Panc1 (cell line): ENCODE measurements around the gene PCNX2. TPM values are rescaled to one million over a fixed set of nuclear protein-coding genes. Genes with fewer than 3 reads are reported as not detected.

Source experiments
- ATAC-seq: fragments of 200-7000 bp; cut with Tn5 transposase; 2 replicates; pipeline ENCODE4 v1.9.1; 2020; ENCODE audit warnings: mild to moderate bottlenecking, moderate library complexity
- BruUV-seq: library from RNA; stranded (reverse); fragments of 400-500 nt; replicated peaks from 2 replicates; lab custom pipeline; 2021; lab: Mats Ljungman, UMichigan
- CTCF ChIA-PET: fragments of 300-600 bp; sonication (Branson Sonifier 250); formaldehyde crosslinking; loops from one replicate; lab custom pipeline; 2022; ENCODE audit warnings: antibody characterized with exemption; lab: Charles Lee
- POLR2A ChIA-PET: fragments of 300-600 bp; sonication (Branson Sonifier 250); formaldehyde crosslinking; loops from one replicate; lab custom pipeline; 2022; ENCODE audit warnings: antibody characterized with exemption; lab: Charles Lee
- DNase-seq: peaks from one replicate; pipeline ENCODE4 v3.0.0-alpha.2; 2010; ENCODE audit warnings: low read depth, low spot score
- H3K27ac ChIP-seq: 2 replicates; pipeline ENCODE4 v1.5.1; 2011; ENCODE audit warnings: mild to moderate bottlenecking, low read length, inconsistent platforms
- H3K27me3 ChIP-seq: fragments of 200-500 bp; sonication (Bioruptor generic); 2 replicates; pipeline ENCODE4 v1.6.0; 2014; ENCODE audit warnings: low read length, inconsistent platforms; ENCODE audit not compliant: control insufficient read depth, insufficient read depth
- H3K36me3 ChIP-seq: fragments of 200-500 bp; sonication (Bioruptor generic); 2 replicates; pipeline ENCODE4 v1.5.1; 2014; ENCODE audit warnings: inconsistent platforms, mild to moderate bottlenecking, low read length, moderate library complexity; ENCODE audit not compliant: control insufficient read depth, insufficient read depth
- H3K4me1 ChIP-seq: 2 replicates; pipeline ENCODE4 v1.5.1; 2011; ENCODE audit warnings: inconsistent platforms, mild to moderate bottlenecking, low read length, moderate library complexity; ENCODE audit not compliant: control insufficient read depth, insufficient read depth
- H3K4me3 ChIP-seq, 2 experiments: 2 replicates each; pipeline ENCODE4 v1.5.1; 2011 to 2012; ENCODE audit warnings: low read depth in 2 of 2, low read length in 2 of 2, mild to moderate bottlenecking in 2 of 2, inconsistent platforms in 1 of 2, moderate library complexity in 1 of 2
- H3K9me3 ChIP-seq: fragments of 200-500 bp; sonication (Bioruptor generic); 2 replicates; pipeline ENCODE4 v1.5.1; 2014; ENCODE audit warnings: low read depth, mild to moderate bottlenecking, inconsistent platforms, low read length, moderate library complexity; ENCODE audit not compliant: control insufficient read depth, insufficient read depth
- POLR2AphosphoS5 ChIP-seq: IDR thresholded peaks from 2 replicates; pipeline ENCODE4 v1.6.1; 2012; ENCODE audit warnings: mild to moderate bottlenecking, low read depth, low read length, moderate library complexity
- SIN3A ChIP-seq: IDR thresholded peaks from 2 replicates; pipeline ENCODE4 v1.6.1; 2012; ENCODE audit warnings: low read depth, mild to moderate bottlenecking, low read length, moderate library complexity, borderline replicate concordance; ENCODE audit not compliant: insufficient read depth
- TCF7L2 ChIP-seq: IDR thresholded peaks from 2 replicates; pipeline ENCODE4 v1.6.1; 2011; ENCODE audit warnings: mild to moderate bottlenecking, low read depth, low read length, inconsistent platforms
- in situ Hi-C: cut with HindIII; loops from 2 replicates; pipeline ENCODE4 v1.10.0; 2016; ENCODE audit warnings: low sequenced_read_pairs, low pct_unique_long_range_greater_than_20kb
- intact Hi-C: fragments of 100-400 bp; cut with micrococcal nuclease; formaldehyde crosslinking; loops from one replicate; pipeline ENCODE4 v1.10.0; 2022; ENCODE audit not compliant: unreplicated experiment
- total RNA-seq: library from RNA; stranded (reverse); gene quantifications from one replicate; pipeline ENCODE4 v1.2.1, GENCODE V29; 2021; ENCODE audit not compliant: unreplicated experiment
- TF ChIP-seq, protein P1 (sequence below), 2 experiments: IDR thresholded peaks; 2 replicates each; pipeline ENCODE4 v1.6.1; 2011 to 2012; ENCODE audit warnings: low read depth in 2 of 2, control low read depth in 1 of 2, low read length in 1 of 2, mild to moderate bottlenecking in 1 of 2, moderate library complexity in 1 of 2; ENCODE audit not compliant: insufficient read depth in 1 of 2
- TF ChIP-seq, protein P2 (sequence below): fragments of 450-650 bp; IDR thresholded peaks from 2 replicates; pipeline ENCODE4 v1.5.1; 2017; ENCODE audit warnings: mild to moderate bottlenecking

The PCNX2 gene
- total RNA-seq, 1 experiment from 2014 or later: 2.6 TPM

DNA sequence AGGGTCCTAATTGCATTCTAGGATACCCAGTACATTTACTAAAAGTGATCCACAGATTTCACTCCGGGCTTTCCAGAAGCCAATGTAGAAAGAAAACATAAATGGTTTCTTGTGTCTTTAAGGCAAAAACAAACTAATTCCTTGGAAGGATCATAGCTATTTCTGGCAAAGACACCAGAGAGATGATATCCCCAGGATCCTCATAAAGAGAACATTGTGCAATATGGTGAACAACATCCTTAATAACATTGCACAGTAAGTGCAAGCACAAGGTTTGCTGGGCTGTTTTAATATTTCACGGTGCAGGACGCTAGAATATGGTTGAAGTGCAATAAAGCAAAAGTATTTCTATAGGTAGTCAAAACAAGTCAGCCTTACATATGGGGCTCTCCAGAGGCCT lies 262.2 kb downstream of the PCNX2 start:
- H3K4me3 ChIP-seq: no peak overlapping the region
- POLR2A ChIA-PET: no interaction called here

DNA sequence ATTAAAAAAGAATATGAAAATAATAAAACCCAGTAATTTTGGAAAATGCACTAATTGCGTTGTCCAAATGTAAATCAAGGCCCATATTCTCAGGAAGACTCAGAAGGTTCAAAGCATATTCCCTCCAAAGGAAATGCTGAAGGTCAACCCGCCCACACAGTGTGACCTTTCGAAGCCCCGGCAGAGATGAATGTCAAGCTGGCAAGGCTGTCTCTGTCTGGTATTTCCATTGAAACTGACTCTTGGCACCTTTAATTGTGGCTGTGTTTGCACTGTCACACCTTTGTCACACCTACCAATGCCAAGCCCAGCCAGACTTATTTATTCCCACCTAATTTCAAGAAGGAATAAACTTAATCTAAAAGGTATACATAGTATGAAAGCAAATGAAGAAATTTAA lies 262.6 kb downstream of the PCNX2 start:
- Histone ChIP-seq H3K27ac (no peak overlapping the region), H3K27me3 (peaks cover 2% of the 10 kb centered on the region; the same call in 1 of the 2 replicates), H3K36me3 (no peaks in the 10 kb centered on the region), H3K4me3 (no peak overlapping the region), H3K9me3 (no peaks in the 10 kb centered on the region), H3K4me1 (no peaks in the 10 kb centered on the region)
- ChIA-PET CTCF (no interaction called here), POLR2A (no interaction called here)
- intact Hi-C loops (no loop called here), in situ Hi-C loops (no loop called here)
- TF ChIP-seq TCF7L2: no peak
- ATAC-seq (no peak), DNase-seq (no peak)
- BruUV-seq: no TSS peak

More for the DNA sequence above, 262.2 kb downstream of the PCNX2 start:
- ATAC-seq: no peak
- Histone ChIP-seq H3K4me1 (no peaks in the 10 kb centered on the region), H3K36me3 (no peaks in the 10 kb centered on the region), H3K27ac (no peak overlapping the region), H3K27me3 (no peaks in the 10 kb centered on the region), H3K9me3 (no peaks in the 10 kb centered on the region)
- no peak for TF ChIP-seq POLR2AphosphoS5
- TF ChIP-seq SIN3A: no peak
- TF ChIP-seq, protein P1, sequence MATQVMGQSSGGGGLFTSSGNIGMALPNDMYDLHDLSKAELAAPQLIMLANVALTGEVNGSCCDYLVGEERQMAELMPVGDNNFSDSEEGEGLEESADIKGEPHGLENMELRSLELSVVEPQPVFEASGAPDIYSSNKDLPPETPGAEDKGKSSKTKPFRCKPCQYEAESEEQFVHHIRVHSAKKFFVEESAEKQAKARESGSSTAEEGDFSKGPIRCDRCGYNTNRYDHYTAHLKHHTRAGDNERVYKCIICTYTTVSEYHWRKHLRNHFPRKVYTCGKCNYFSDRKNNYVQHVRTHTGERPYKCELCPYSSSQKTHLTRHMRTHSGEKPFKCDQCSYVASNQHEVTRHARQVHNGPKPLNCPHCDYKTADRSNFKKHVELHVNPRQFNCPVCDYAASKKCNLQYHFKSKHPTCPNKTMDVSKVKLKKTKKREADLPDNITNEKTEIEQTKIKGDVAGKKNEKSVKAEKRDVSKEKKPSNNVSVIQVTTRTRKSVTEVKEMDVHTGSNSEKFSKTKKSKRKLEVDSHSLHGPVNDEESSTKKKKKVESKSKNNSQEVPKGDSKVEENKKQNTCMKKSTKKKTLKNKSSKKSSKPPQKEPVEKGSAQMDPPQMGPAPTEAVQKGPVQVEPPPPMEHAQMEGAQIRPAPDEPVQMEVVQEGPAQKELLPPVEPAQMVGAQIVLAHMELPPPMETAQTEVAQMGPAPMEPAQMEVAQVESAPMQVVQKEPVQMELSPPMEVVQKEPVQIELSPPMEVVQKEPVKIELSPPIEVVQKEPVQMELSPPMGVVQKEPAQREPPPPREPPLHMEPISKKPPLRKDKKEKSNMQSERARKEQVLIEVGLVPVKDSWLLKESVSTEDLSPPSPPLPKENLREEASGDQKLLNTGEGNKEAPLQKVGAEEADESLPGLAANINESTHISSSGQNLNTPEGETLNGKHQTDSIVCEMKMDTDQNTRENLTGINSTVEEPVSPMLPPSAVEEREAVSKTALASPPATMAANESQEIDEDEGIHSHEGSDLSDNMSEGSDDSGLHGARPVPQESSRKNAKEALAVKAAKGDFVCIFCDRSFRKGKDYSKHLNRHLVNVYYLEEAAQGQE (IDR thresholded peaks at IDR 0.05; ENCODE audit: insufficient read depth in 1 of 2, low read depth in 2 of 2, low read length in 1 of 2): no peak
- TF ChIP-seq, protein P2, sequence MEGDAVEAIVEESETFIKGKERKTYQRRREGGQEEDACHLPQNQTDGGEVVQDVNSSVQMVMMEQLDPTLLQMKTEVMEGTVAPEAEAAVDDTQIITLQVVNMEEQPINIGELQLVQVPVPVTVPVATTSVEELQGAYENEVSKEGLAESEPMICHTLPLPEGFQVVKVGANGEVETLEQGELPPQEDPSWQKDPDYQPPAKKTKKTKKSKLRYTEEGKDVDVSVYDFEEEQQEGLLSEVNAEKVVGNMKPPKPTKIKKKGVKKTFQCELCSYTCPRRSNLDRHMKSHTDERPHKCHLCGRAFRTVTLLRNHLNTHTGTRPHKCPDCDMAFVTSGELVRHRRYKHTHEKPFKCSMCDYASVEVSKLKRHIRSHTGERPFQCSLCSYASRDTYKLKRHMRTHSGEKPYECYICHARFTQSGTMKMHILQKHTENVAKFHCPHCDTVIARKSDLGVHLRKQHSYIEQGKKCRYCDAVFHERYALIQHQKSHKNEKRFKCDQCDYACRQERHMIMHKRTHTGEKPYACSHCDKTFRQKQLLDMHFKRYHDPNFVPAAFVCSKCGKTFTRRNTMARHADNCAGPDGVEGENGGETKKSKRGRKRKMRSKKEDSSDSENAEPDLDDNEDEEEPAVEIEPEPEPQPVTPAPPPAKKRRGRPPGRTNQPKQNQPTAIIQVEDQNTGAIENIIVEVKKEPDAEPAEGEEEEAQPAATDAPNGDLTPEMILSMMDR: no peak
- TF ChIP-seq TCF7L2: no peak
- intact Hi-C loops (no loop called here), in situ Hi-C loops (no loop called here)
- no TSS peak for BruUV-seq
- CTCF ChIA-PET: no interaction called here
- no peak for DNase-seq

DNA sequence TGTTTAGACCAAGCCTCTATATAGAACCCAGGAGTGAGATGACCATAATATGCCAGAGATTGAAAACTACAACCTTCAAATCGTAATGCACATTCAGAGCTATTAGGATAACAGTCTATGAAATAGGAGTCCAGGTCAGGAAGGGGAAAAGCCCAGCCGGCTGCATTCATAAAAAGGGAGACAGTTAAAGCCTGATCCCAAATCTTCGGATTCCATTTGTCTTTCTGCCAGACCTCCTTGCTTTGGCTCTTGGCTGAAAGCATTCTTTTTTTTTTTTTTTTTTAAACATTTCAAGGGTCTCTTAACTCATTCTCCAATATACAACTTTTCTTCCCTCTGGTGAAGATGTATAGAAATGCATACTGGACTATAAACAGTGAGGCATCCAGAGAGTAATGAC lies 264.0 kb downstream of the PCNX2 start:
- Histone ChIP-seq H3K36me3 (no peaks in the 10 kb centered on the region), H3K9me3 (no peaks in the 10 kb centered on the region), H3K27ac (no peak overlapping the region), H3K27me3 (peaks cover 3% of the 10 kb centered on the region; the same call in 1 of the 2 replicates), H3K4me1 (no peaks in the 10 kb centered on the region), H3K4me3 (no peak overlapping the region)
- in situ Hi-C loops (no loop called here), intact Hi-C loops (no loop called here)
- ATAC-seq (no peak), DNase-seq (no peak)
- no peak for TF ChIP-seq POLR2AphosphoS5
- TF ChIP-seq, protein P1 (IDR thresholded peaks at IDR 0.05; ENCODE audit: insufficient read depth in 1 of 2, low read depth in 2 of 2, low read length in 1 of 2): no peak
- no peak for TF ChIP-seq TCF7L2
- TF ChIP-seq, protein P2: no peak
- no peak for TF ChIP-seq SIN3A
- ChIA-PET CTCF (no interaction called here), POLR2A (no interaction called here)
- BruUV-seq: no TSS peak
